Transverse colon (tissue), 4 donors: Measurements from ENCODE around the gene IMPDH1. TPM values are rescaled to one million over a fixed set of nuclear protein-coding genes. Genes with fewer than 3 reads are reported as not detected.

Source experiments
- DNase-seq: peaks from one replicate; pipeline ENCODE4 v3.0.0-alpha.2; 2019
- H3K27ac ChIP-seq, 4 donors: fragments of 200-600 bp; sonication (generic); 2 replicates each; pipeline ENCODE4 v1.5.1; 2016 to 2018; ENCODE audit warnings: inconsistent platforms in 4 of 4
- H3K27me3 ChIP-seq: fragments of 200-600 bp; sonication (generic); 2 replicates; pipeline ENCODE4 v1.5.1; 2017; ENCODE audit warnings: inconsistent platforms
- H3K36me3 ChIP-seq, 4 donors: fragments of 200-600 bp; sonication (generic); 2 replicates each; pipeline ENCODE4 v1.5.1; 2017 to 2019; ENCODE audit warnings: inconsistent platforms in 4 of 4
- H3K4me1 ChIP-seq, 4 donors: fragments of 200-600 bp; sonication (generic); 2 replicates each; pipeline ENCODE4 v1.5.1; 2017 to 2020; ENCODE audit warnings: inconsistent platforms in 4 of 4
- H3K4me3 ChIP-seq, 4 donors: fragments of 200-600 bp; sonication (generic); 1 replicate in 1 of 4; 2 replicates in 3 of 4; pipeline versions ENCODE4 v1.5.1 to v1.6.1; 2017 to 2019; ENCODE audit warnings: inconsistent platforms in 4 of 4
- H3K9me3 ChIP-seq, 2 donors: fragments of 200-600 bp; sonication (generic); 2 replicates each; pipeline ENCODE4 v1.5.1; 2017 to 2019; ENCODE audit warnings: inconsistent platforms in 2 of 2
- CTCF ChIP-seq, 5 experiments: fragments of 200-600 bp in 3 of 5; fragments of 450-650 bp in 2 of 5; sonication (generic) in 3 of 5; IDR thresholded peaks; 1 replicate in 2 of 5; 2 replicates in 3 of 5; pipeline ENCODE4 v1.5.1; 2016 to 2017; ENCODE audit warnings: antibody characterized with exemption in 5 of 5, inconsistent platforms in 3 of 5, mild to moderate bottlenecking in 2 of 5, moderate library complexity in 1 of 5
- EP300 ChIP-seq: sonication (generic); formaldehyde crosslinking; IDR thresholded peaks from one replicate; pipeline ENCODE4 v1.6.1; 2017; ENCODE audit warnings: antibody characterized with exemption, low read depth
- POLR2A ChIP-seq: fragments of 450-650 bp; IDR thresholded peaks from one replicate; pipeline ENCODE4 v1.6.1; 2016; ENCODE audit warnings: antibody characterized with exemption, mild to moderate bottlenecking, moderate library complexity
- POLR2AphosphoS5 ChIP-seq, 3 donors: sonication (generic); formaldehyde crosslinking; IDR thresholded peaks; one replicate each; pipeline ENCODE4 v1.6.1; 2016; ENCODE audit warnings: antibody characterized with exemption in 3 of 3
- WGBS, 2 donors: methylation state at CpG; one replicate each; pipeline ENCODE4 v1.1.5; 2018; ENCODE audit warnings: low coverage in 1 of 2; 5-methylcytosine and 5-hydroxymethylcytosine counted together
- in situ Hi-C, 4 donors: fragments of 200-750 bp; cut with MboI; loops; one replicate each; pipeline versions ENCODE4 v1.15.0 to v1.15.1; 2017; ENCODE audit warnings: low sequenced_read_pairs in 3 of 4, low pct_ligation_motif_present in 1 of 4, low pct_unique_long_range_greater_than_20kb in 1 of 4
- intact Hi-C: fragments of 100-400 bp; cut with DNase I; formaldehyde crosslinking; loops from one replicate; pipeline ENCODE4 v1.15.1; 2023; ENCODE audit warnings: low total_unique reads
- total RNA-seq, 4 donors: library from RNA; depleted of rRNA; stranded (reverse); fragments of >200 nt; gene quantifications; one replicate each; pipeline ENCODE4 v1.1.0, GENCODE V29; 2016

The IMPDH1 gene
- total RNA-seq, 4 donors from 2014 or later, result 21.4 to 189 (median 44.2) TPM

- Histone ChIP-seq H3K9me3 (no peaks in the 10 kb centered on the region), H3K4me3 (no peak overlapping the region), H3K36me3 (no peaks in the 10 kb centered on the region), H3K4me1 (peaks cover 0 to 3% (median 1%) of the 10 kb centered on the region in 4 donors), H3K27me3 (no peaks in the 10 kb centered on the region), H3K27ac (no peak overlapping the region)
- 67 to 94% methylated on average over 1 to 3 of the region's 3 CpGs for WGBS, 2 donors
- in situ Hi-C loops, result no loop called here
- TF ChIP-seq CTCF (IDR thresholded peaks at IDR 0.05) (no peak), POLR2A (no peak), EP300 (no peak), POLR2AphosphoS5 (IDR thresholded peaks at IDR 0.05) (no peak)
- DNase-seq, result no peak
- intact Hi-C loops, result no loop called here
Observed at GRCh38 chr7:128422842-128423241, 13.1 kb upstream of the IMPDH1 start.

- no peak for TF ChIP-seq CTCF (IDR thresholded peaks at IDR 0.05)
- TF ChIP-seq POLR2A, result no peak
- no peak for TF ChIP-seq POLR2AphosphoS5 (IDR thresholded peaks at IDR 0.05)
- no peak for TF ChIP-seq EP300
- H3K4me1 ChIP-seq, result peaks cover 0 to 2% (median 0%) of the 10 kb centered on the region in 4 donors
- no peak overlapping the region for H3K4me3 ChIP-seq
- intact Hi-C loops (no loop called here), in situ Hi-C loops (no loop called here)
- no peak overlapping the region for H3K27ac ChIP-seq
- H3K36me3 ChIP-seq, result no peaks in the 10 kb centered on the region
- no peaks in the 10 kb centered on the region for H3K27me3 ChIP-seq
- 67 to 78% methylated on average over 1 of the region's 1 CpG for WGBS, 2 donors
- no peak for DNase-seq
- no peaks in the 10 kb centered on the region for H3K9me3 ChIP-seq
Observed at GRCh38 chr7:128422037-128422436, 12.3 kb upstream of the IMPDH1 start.

- intact Hi-C loops (no loop called here), in situ Hi-C loops (no loop called here)
- Histone ChIP-seq H3K27me3 (no peaks in the 10 kb centered on the region), H3K27ac (no peak overlapping the region), H3K4me1 (peaks cover 0 to 2% (median 0%) of the 10 kb centered on the region in 4 donors), H3K9me3 (no peaks in the 10 kb centered on the region), H3K4me3 (no peak overlapping the region), H3K36me3 (no peaks in the 10 kb centered on the region)
- DNase-seq, result no peak
- WGBS, 2 donors, result 100% methylated on average over 1 of the region's 1 CpG; no CpG with 5 or more reads in 1 of the 2 donors
- no peak for TF ChIP-seq POLR2A
- TF ChIP-seq CTCF (IDR thresholded peaks at IDR 0.05), result no peak
- TF ChIP-seq EP300, result no peak
- no peak for TF ChIP-seq POLR2AphosphoS5 (IDR thresholded peaks at IDR 0.05)
Observed at GRCh38 chr7:128421384-128421783, 11.6 kb upstream of the IMPDH1 start.

GRCh38 chr7:128420773-128421172, 11.0 kb upstream of the IMPDH1 start:
- no peak for TF ChIP-seq CTCF (IDR thresholded peaks at IDR 0.05)
- TF ChIP-seq EP300, result no peak
- no peak for TF ChIP-seq POLR2AphosphoS5 (IDR thresholded peaks at IDR 0.05)
- TF ChIP-seq POLR2A, result no peak
- no peaks in the 10 kb centered on the region for H3K27me3 ChIP-seq
- 87% methylated on average over 1 of the region's 1 CpG; no CpG with 5 or more reads in 1 of the 2 donors for WGBS, 2 donors
- no peak for DNase-seq
- H3K36me3 ChIP-seq, result no peaks in the 10 kb centered on the region
- no peaks in the 10 kb centered on the region for H3K4me1 ChIP-seq
- in situ Hi-C loops (no loop called here), intact Hi-C loops (no loop called here)
- H3K9me3 ChIP-seq, result no peaks in the 10 kb centered on the region
- H3K27ac ChIP-seq, result no peak overlapping the region
- H3K4me3 ChIP-seq, result no peak overlapping the region
